GM18505 (cell line): ENCODE results near the gene TMPRSS13.
"Not testable (repeated sequence)": the region's sequence is repeated elsewhere in the genome, so short reads cannot be mapped to it uniquely, and the experiment has no call there.

ENCODE experiments used
- ATAC-seq: cut with Tn5 transposase; IDR thresholded peaks from one replicate; pipeline ENCODE4 v1.9.1; 2021; ENCODE audit not compliant: unreplicated experiment
- POLR2A ChIP-seq: IDR thresholded peaks from 4 replicates; pipeline ENCODE4 v1.6.1; 2011; ENCODE audit warnings: borderline replicate concordance; ENCODE audit not compliant: insufficient read depth, insufficient read length; ENCODE audit errors: extremely low read depth

Gene TMPRSS13

DNA sequence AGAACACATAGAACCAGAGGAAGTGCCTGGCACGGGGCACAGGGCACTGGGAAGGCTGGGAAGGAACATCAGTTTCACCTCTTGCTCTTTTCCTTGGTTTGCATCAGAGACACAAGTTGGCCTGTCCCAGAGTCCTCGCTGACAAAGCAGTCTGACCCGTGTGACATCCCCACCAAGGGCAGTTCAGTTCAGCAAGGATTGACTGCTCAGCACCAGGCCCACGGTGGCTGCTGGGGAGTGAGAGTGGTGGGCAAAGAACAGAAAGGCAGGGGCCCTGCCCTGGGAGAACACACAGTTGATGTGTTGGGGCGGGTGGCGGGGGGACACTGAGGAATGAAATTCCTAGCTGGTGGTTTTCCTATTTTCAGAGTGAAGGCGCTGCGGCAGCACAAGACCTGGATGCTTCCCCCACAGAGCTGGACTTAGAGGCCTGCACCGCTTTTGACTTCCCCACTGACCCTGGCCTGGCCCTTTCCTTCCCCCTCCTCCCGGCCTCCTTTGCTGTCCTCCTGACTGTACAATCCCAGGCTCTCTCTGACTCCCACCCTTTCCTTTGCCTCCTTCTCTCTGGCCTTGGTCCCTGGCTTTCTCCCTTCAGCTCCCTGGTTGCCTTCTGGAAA lies 2.2 kb upstream of the TMPRSS13 start:
- no peak for ATAC-seq
- no peak for TF ChIP-seq POLR2A

DNA sequence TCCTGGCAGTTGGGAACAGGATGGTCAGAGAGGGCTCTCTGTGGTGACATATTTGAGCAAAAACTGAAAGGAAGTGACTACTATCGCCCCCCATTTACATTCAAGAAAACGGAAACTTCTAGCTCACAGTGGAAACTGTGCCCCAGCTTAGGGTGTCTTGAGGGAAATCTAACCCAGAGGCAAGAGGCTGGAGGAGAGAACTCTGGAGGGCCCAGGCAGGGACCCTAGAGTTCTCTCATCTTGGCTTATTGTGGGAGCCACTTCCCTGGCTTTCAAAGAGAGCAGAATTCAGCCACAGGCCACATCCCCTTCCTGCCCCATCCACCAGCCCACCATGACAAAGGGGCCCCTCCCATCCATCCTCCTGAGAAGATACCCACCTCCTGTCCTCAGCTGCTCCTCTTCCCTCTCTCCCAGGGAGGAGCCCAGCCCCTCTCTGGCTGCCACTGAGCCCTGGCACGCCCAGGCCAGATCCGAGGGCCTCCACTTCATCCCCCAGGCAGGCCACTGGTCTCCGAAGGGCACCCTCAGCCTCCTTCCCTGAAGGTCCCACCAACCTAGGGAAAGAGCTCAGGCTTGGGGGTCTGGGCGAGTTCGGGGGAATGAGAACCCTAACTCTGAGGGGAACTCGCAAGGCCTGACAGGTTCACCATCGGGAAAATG lies 1.6 kb upstream of the TMPRSS13 start:
- TF ChIP-seq POLR2A: no peak
- ATAC-seq: no peak

DNA sequence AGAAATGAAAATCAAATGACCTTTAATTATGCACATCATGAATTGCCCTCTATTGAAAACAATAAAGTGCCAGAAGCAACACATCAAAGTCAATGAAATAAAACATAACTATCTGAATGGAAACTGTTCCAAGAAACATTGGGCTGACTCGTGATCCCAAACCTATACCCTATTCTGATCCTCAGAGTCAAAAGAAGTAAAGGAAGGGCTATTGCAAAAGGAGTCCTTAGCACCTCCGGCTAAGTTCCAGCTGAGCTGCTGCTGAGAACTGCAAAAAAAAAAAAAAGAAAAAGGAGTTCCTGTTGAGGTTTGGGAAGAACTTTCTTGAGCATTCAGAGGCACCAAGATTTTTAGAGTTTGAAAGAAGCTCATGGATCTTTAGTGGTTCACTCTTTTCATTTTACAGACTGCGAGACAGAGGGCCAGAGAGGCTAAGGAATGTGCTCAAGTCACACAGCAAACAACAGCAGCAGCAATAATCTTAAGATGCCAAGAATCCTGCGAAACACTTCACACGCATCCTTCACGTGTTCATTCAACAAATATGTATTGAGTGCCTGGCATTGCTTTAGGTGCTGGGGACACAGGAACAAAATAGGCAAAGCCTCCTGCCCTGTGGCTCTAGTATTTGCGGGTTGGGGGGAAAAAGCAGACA lies 841 bp upstream of the TMPRSS13 start:
- TF ChIP-seq POLR2A: no peak
- ATAC-seq: no peak

GRCh38 chr11:117928446-117929141 lies 608 bp downstream of the TMPRSS13 start:
- TF ChIP-seq POLR2A: no peak
- ATAC-seq: no peak

DNA sequence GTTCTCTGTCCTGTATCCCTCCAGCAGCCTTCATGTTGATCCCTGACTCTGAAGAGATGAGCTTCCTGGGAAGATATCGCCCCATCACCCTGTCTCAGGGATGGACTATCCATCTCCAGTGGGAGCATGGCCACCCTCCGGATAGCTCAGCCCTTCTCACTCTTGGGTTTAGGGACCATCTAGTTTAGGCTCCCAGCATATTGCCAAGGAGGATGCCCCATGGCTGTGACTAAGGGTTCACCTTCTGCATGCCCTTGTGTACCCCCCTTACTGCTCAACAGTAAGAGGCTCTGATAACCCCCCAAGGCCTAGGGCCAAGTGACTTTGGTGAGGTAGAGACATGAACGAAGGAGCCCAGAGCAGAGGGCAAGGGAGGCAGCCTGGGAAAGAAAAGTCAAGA lies 1.3 kb downstream of the TMPRSS13 start:
- ATAC-seq: no peak
- TF ChIP-seq POLR2A: no peak

GRCh38 chr11:117926166-117926565 lies 3.0 kb downstream of the TMPRSS13 start:
- ATAC-seq: not testable (repeated sequence)

- no peak for TF ChIP-seq POLR2A
- no peak for ATAC-seq
Observed at GRCh38 chr11:117925198-117925925, 3.8 kb downstream of the TMPRSS13 start.

GRCh38 chr11:117924631-117925170 lies 4.5 kb downstream of the TMPRSS13 start:
- ATAC-seq: no peak
- TF ChIP-seq POLR2A: no peak

- ATAC-seq: no peak
- TF ChIP-seq POLR2A: no peak
Observed at GRCh38 chr11:117923773-117924172, 5.4 kb downstream of the TMPRSS13 start.

- TF ChIP-seq POLR2A: no peak
- ATAC-seq: no peak
Observed at GRCh38 chr11:117923275-117923674, 5.9 kb downstream of the TMPRSS13 start.

DNA sequence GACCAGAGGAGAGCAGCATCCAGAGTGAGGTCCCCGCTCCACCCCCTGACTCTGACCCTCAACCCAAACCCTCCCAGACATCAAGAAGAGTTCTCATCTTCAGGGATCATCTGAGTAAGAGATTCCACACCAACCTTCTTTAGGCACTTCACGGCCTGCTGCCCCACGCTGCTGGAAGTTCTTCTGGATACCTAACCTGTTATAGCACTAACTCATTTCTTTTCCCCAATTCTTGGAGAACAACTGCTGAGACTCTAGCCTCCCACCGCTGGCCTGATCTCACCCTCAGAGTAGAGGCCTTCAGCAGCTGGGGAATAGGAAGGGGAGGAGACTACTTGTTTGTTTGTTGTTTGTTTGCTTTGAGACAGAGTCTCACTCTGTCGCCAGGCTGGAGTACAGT lies 7.3 kb downstream of the TMPRSS13 start:
- TF ChIP-seq POLR2A: no peak
- ATAC-seq: no peak

DNA sequence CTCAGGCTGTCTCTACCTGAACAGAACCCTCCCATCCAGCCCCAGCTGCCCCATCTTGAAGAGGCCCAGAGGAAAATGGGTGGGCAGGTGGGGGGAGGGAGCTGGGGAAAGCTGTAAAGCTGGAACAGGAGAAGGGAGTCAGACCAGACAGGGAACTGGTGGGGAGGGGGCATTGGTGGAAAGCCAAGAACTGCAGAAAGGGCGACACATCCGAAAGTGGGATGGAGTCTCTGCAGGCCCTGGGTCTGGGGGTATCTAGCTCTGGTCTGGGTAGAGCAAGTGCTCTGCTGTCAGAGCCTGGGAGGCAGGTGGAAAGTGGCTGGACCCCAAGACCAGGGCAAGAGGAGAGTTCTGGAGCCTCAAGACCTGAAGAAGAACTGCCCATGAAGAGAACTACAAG lies 7.7 kb downstream of the TMPRSS13 start:
- no peak for TF ChIP-seq POLR2A
- no peak for ATAC-seq

DNA sequence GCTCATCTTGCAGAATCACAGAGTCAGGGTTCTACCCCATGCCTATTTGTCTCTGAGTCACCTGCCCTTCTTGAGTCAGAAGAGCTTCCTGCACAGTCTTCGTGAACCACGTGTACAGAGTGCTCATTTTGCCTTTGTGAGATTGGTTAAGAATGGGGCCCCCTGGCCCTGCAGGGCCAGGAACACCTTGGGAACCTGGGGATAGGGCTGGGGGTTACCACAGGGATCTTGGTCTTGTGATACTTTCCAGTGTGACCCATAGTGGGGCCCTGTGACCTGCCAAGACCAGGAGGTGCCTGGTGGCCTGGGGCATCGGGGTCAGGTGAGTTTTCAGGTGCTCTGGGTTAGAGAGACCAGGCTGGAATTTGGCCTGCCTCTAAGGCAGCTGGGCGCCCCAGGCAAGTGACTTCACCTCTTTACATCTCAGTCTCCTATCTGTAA lies 9.4 kb downstream of the TMPRSS13 start:
- ATAC-seq: no peak
- TF ChIP-seq POLR2A: no peak
